A549 (cell line): ENCODE data around the gene TRIM25. TPM values are rescaled to one million over a fixed set of nuclear protein-coding genes. Genes with fewer than 3 reads are reported as not detected.

Experiments
- ATAC-seq, 2 experiments: fragments of 200-7000 bp in 1 of 2; fragments of >200 bp in 1 of 2; cut with Nextera tagmentation in 1 of 2; cut with Tn5 transposase in 1 of 2; 3 replicates each; pipeline versions ENCODE4 v1.8.0 to v1.9.1; 2018 to 2020; ENCODE audit warnings: mild to moderate bottlenecking in 1 of 2, moderate library complexity in 1 of 2
- CTCF ChIA-PET: fragments of 300-600 bp; sonication (Branson Sonifier 250); formaldehyde crosslinking; extraction: SDS; loops from one replicate; lab custom pipeline; 2021; ENCODE audit warnings: antibody characterized with exemption, inconsistent platforms; lab: Yijun Ruan, JAX
- POLR2A ChIA-PET: fragments of 350-600 bp; formaldehyde crosslinking; extraction: SDS; loops from one replicate; lab custom pipeline; 2021; ENCODE audit warnings: antibody characterized with exemption, inconsistent platforms; lab: Yijun Ruan, JAX
- DNase-seq, 2 experiments: peaks; one replicate each; pipeline versions ENCODE4 v3.0.0 to v3.0.0-alpha.2; 2011 to 2016; ENCODE audit warnings: low read depth in 1 of 2, low spot score in 1 of 2
- FAIRE-seq: peaks from 2 replicates; lab custom pipeline; 2011; peaks lifted over from hg19 to GRCh38; lab: Jason Lieb, UNC
- H3K27ac ChIP-seq, 2 experiments: fragments of >200 bp; sonication (Bioruptor Twin); formaldehyde crosslinking; 3 replicates each; pipeline ENCODE4 v1.5.1; 2016 to 2017
- H3K4me1 ChIP-seq: fragments of >200 bp; sonication (Bioruptor Twin); formaldehyde crosslinking; 3 replicates; pipeline ENCODE4 v1.6.1; 2016
- H3K4me2 ChIP-seq: fragments of >200 bp; sonication (Bioruptor Twin); formaldehyde crosslinking; 3 replicates; pipeline ENCODE4 v1.6.1; 2016
- H3K4me3 ChIP-seq: fragments of >200 bp; sonication (Bioruptor Twin); formaldehyde crosslinking; 3 replicates; pipeline ENCODE4 v1.5.1; 2016
- H3K9me3 ChIP-seq: fragments of >200 bp; sonication (Bioruptor Twin); formaldehyde crosslinking; 3 replicates; pipeline ENCODE4 v1.6.1; 2016
- ATOH8 ChIP-seq: fragments of 250-450 bp; sonication (Bioruptor Pico); IDR thresholded peaks from 2 replicates; pipeline ENCODE4 v1.5.0; 2020; ENCODE audit warnings: low read depth, mild to moderate bottlenecking, moderate library complexity
- BCL3 ChIP-seq: fragments of >200 bp; sonication (Bioruptor Twin); formaldehyde crosslinking; IDR thresholded peaks from 3 replicates; pipeline ENCODE4 v1.6.1; 2016
- BHLHE40 ChIP-seq: IDR thresholded peaks from 2 replicates; pipeline ENCODE4 v1.6.1; 2012; ENCODE audit warnings: low read depth, low read length, inconsistent platforms
- CBX8 ChIP-seq: fragments of 200-600 bp; sonication (generic); IDR thresholded peaks from 2 replicates; pipeline ENCODE4 v1.6.1; 2016
- CHD2 ChIP-seq: fragments of 150-350 bp; IDR thresholded peaks from 2 replicates; pipeline ENCODE4 v1.6.1; 2014; ENCODE audit warnings: low read length; ENCODE audit not compliant: partially characterized antibody
- CTCF ChIP-seq: fragments of >200 bp; sonication (Bioruptor Twin); formaldehyde crosslinking; IDR thresholded peaks from 3 replicates; pipeline ENCODE4 v1.5.1; 2016
- EP300 ChIP-seq, 2 experiments: fragments of >200 bp; sonication (Bioruptor Twin); formaldehyde crosslinking; IDR thresholded peaks; 2 replicates in 1 of 2; 3 replicates in 1 of 2; pipeline ENCODE4 v1.6.1; 2016 to 2017
- FOXS1 ChIP-seq: fragments of 250-450 bp; sonication (Bioruptor Pico); IDR thresholded peaks from 2 replicates; pipeline ENCODE4 v1.5.0; 2020; ENCODE audit warnings: mild to moderate bottlenecking, moderate library complexity
- HDAC2 ChIP-seq: fragments of 200-600 bp; sonication (generic); IDR thresholded peaks from 2 replicates; pipeline ENCODE4 v1.6.1; 2016
- HES2 ChIP-seq: fragments of >200 bp; sonication (Bioruptor Twin); formaldehyde crosslinking; IDR thresholded peaks from 2 replicates; pipeline ENCODE4 v1.6.1; 2016
- HOXA7 ChIP-seq: fragments of 250-450 bp; sonication (Bioruptor Pico); IDR thresholded peaks from 2 replicates; pipeline ENCODE4 v1.5.0; 2020; ENCODE audit warnings: mild to moderate bottlenecking, moderate library complexity
- HOXB13 ChIP-seq: fragments of 250-450 bp; sonication (Bioruptor Pico); IDR thresholded peaks from 2 replicates; pipeline ENCODE4 v1.5.0; 2020; ENCODE audit warnings: low read depth, mild to moderate bottlenecking, moderate library complexity
- KDM1A ChIP-seq: fragments of 200-600 bp; sonication (generic); IDR thresholded peaks from 2 replicates; pipeline ENCODE4 v1.6.1; 2016; ENCODE audit warnings: low read depth, mild to moderate bottlenecking
- KDM5A ChIP-seq: fragments of 200-600 bp; sonication (generic); IDR thresholded peaks from 2 replicates; pipeline ENCODE4 v1.6.1; 2016; ENCODE audit warnings: antibody characterized with exemption, mild to moderate bottlenecking
- MAFK ChIP-seq: fragments of 450-650 bp; IDR thresholded peaks from 2 replicates; pipeline ENCODE4 v1.6.1; 2014; ENCODE audit not compliant: partially characterized antibody
- MAX ChIP-seq: IDR thresholded peaks from 2 replicates; pipeline ENCODE4 v1.6.1; 2012
- MAZ ChIP-seq: fragments of 150-350 bp; IDR thresholded peaks from 2 replicates; pipeline ENCODE4 v1.6.1; 2014; ENCODE audit warnings: antibody characterized with exemption, low read depth, low read length, borderline replicate concordance
- MYC ChIP-seq: IDR thresholded peaks from 2 replicates; pipeline ENCODE4 v1.6.1; 2012; ENCODE audit warnings: mild to moderate bottlenecking, inconsistent platforms, low read length, improper control_type of control experiment, borderline replicate concordance
- PBX3 ChIP-seq: IDR thresholded peaks from 2 replicates; pipeline ENCODE4 v1.6.1; 2012
- RARB ChIP-seq: fragments of 250-450 bp; sonication (Bioruptor Pico); IDR thresholded peaks from 2 replicates; pipeline ENCODE4 v1.8.0; 2021; ENCODE audit warnings: mild to moderate bottlenecking, moderate library complexity
- RCOR1 ChIP-seq: fragments of 150-350 bp; IDR thresholded peaks from 2 replicates; pipeline ENCODE4 v1.6.1; 2014; ENCODE audit warnings: antibody characterized with exemption, low read length, low read depth
- RNF2 ChIP-seq: fragments of 200-600 bp; sonication (generic); IDR thresholded peaks from 2 replicates; pipeline ENCODE4 v1.6.1; 2016; ENCODE audit warnings: low read depth, mild to moderate bottlenecking, antibody characterized with exemption, moderate library complexity, borderline replicate concordance
- ZFP36 ChIP-seq: fragments of 450-650 bp; IDR thresholded peaks from 2 replicates; pipeline ENCODE4 v1.6.1; 2014; ENCODE audit warnings: borderline replicate concordance; ENCODE audit not compliant: partially characterized antibody
- WGBS: methylation state at CpG from one replicate; pipeline ENCODE4 v1.1.6; 2017; ENCODE audit errors: missing lambda C conversion rate; 5-methylcytosine and 5-hydroxymethylcytosine counted together
- polyA plus RNA-seq, 4 experiments: library from polyadenylated mRNA; depleted of rRNA in 3 of 4; stranded (reverse); fragments of >200 nt; fragmentation: RNase III in 1 of 4; extraction: RNeasy Plus Mini Kit Qiagen cat#74134 plus additional on column Dnase treatment in 1 of 4; gene quantifications; 2 replicates in 3 of 4; 3 replicates in 1 of 4; pipeline ENCODE4 v1.2.3, GENCODE V29; 2011 to 2017

Gene TRIM25
- polyA plus RNA-seq, 2 of the 4 experiments (the other 2 are of a cell fraction), result 38.3 to 65.4 TPM

GRCh38 chr17:56847106-56847505 is 66.7 kb downstream of the TRIM25 start:
- Histone ChIP-seq H3K4me2 (no peak overlapping the region), H3K4me3 (no peak overlapping the region), H3K9me3 (no peaks in the 10 kb centered on the region), H3K27ac (no peak overlapping the region), H3K4me1 (no peaks in the 10 kb centered on the region)
- ATAC-seq (no peak), DNase-seq (no peak), FAIRE-seq (peak; percentile 32)
- WGBS, result 91% methylated on average over 4 of the region's 4 CpGs
- POLR2A ChIA-PET, result no interaction called here
- CTCF ChIA-PET, result no interaction called here
- no peak for TF ChIP-seq RNF2
- TF ChIP-seq EP300 (IDR thresholded peaks at IDR 0.05), result no peak
- no peak for TF ChIP-seq CTCF
- no peak for TF ChIP-seq HDAC2
- TF ChIP-seq KDM5A, result no peak
- TF ChIP-seq MAX, result no peak
- no peak for TF ChIP-seq RCOR1
- TF ChIP-seq CBX8, result no peak
- no peak for TF ChIP-seq FOXS1 (CRISPR knock-in tag)

GRCh38 chr17:56845934-56846333 is 67.9 kb downstream of the TRIM25 start:
- POLR2A ChIA-PET, result no interaction called here
- Histone ChIP-seq H3K27ac (no peak overlapping the region), H3K4me3 (no peak overlapping the region), H3K9me3 (no peaks in the 10 kb centered on the region), H3K4me2 (no peak overlapping the region), H3K4me1 (no peaks in the 10 kb centered on the region)
- FAIRE-seq (peak; percentile 74), DNase-seq (no peak), ATAC-seq (no peak)
- CTCF ChIA-PET, result interaction anchor here (1.3 to 1.9 kb wide), 3 partner anchors 10 to 116 kb away, joined by 3 to 8 read pairs (median 4); no protein-coding TSS in a partner anchor
- TF ChIP-seq HES2 (no peak), BCL3 (no peak), CHD2 (no peak), MAZ (no peak)
- WGBS, result 94% methylated on average over 1 of the region's 1 CpG

- no peak overlapping the region for H3K27ac ChIP-seq
These were observed 71.3 kb downstream of the TRIM25 start for GRCh38 chr17:56842577-56842976.

GRCh38 chr17:56838687-56839086 is 75.2 kb downstream of the TRIM25 start:
- no peak for FAIRE-seq
- DNase-seq, result no peak
- TF ChIP-seq HOXA7 (CRISPR knock-in tag) (no peak), KDM1A (no peak), KDM5A (no peak), PBX3 (no peak), ATOH8 (CRISPR knock-in tag) (no peak), MYC (no peak), ZFP36 (no peak), MAFK (no peak), HOXB13 (CRISPR knock-in tag) (no peak), RARB (CRISPR knock-in tag) (no peak), CBX8 (no peak), BHLHE40 (no peak)
- no peak for ATAC-seq
- H3K9me3 ChIP-seq, result no peaks in the 10 kb centered on the region
- 89% methylated on average over 3 of the region's 3 CpGs for WGBS
- ChIA-PET CTCF (interaction anchor here (0.6 to 9.5 kb wide), 6 partner anchors 18 to 1451 kb away, joined by 3 to 65 read pairs (median 4); no protein-coding TSS in a partner anchor), POLR2A (no interaction called here)
- H3K27ac ChIP-seq, result no peak overlapping the region
- H3K4me3 ChIP-seq, result no peak overlapping the region
- peaks cover 12% of the 10 kb centered on the region; the same call in 1 of the 3 replicates for H3K4me1 ChIP-seq
- no peak overlapping the region for H3K4me2 ChIP-seq

More at GRCh38 chr17:56842577-56842976, 71.3 kb downstream of the TRIM25 start:
- 82% methylated on average over 2 of the region's 2 CpGs for WGBS
- Histone ChIP-seq H3K4me1 (no peaks in the 10 kb centered on the region), H3K4me2 (no peak overlapping the region), H3K4me3 (no peak overlapping the region), H3K9me3 (no peaks in the 10 kb centered on the region)
- no peak for TF ChIP-seq CHD2
- no peak for ATAC-seq
- FAIRE-seq, result no peak
- DNase-seq, result no peak
- POLR2A ChIA-PET, result interaction anchor here (1.4 kb wide), 1 partner anchor 9 kb away, joined by 6 read pairs; the partner anchor contains the start of genes C17orf67 and DGKE
- CTCF ChIA-PET, result interaction anchor here (0.6 to 1.5 kb wide), 3 partner anchors 23 to 154 kb away, joined by 4 to 8 read pairs (median 4); no protein-coding TSS in a partner anchor
